Spleen (tissue), 11 donors: ENCODE results near the gene PSMB5. TPM values are rescaled to one million over a fixed set of nuclear protein-coding genes. Genes with fewer than 3 reads are reported as not detected.

Experiments
- DNase-seq: peaks from one replicate; pipeline ENCODE4 v3.0.0-alpha.2; 2020
- H3K27ac ChIP-seq, 8 donors: fragments of 200-600 bp; sonication (generic) in 7 of 8; 1 replicate in 4 of 8; 2 replicates in 4 of 8; pipeline versions ENCODE4 v1.5.0 to v1.8.0; 2016 to 2021; ENCODE audit warnings: inconsistent platforms in 4 of 8, mild to moderate bottlenecking in 4 of 8, moderate library complexity in 1 of 8
- H3K27me3 ChIP-seq, 7 donors: fragments of 200-600 bp; sonication (generic) in 6 of 7; replicated peaks in 1 of 7; 1 replicate in 4 of 7; 2 replicates in 3 of 7; pipeline versions ENCODE4 v1.5.0 to v1.8.0; 2016 to 2021; ENCODE audit warnings: inconsistent platforms in 3 of 7, mild to moderate bottlenecking in 1 of 7
- H3K36me3 ChIP-seq, 6 donors: fragments of 200-600 bp; sonication (generic) in 5 of 6; 1 replicate in 4 of 6; 2 replicates in 2 of 6; pipeline versions ENCODE4 v1.5.0 to v1.8.0; 2016 to 2021; ENCODE audit warnings: inconsistent platforms in 2 of 6
- H3K4me1 ChIP-seq, 6 donors: fragments of 200-600 bp; sonication (generic) in 5 of 6; 1 replicate in 3 of 6; 2 replicates in 3 of 6; pipeline versions ENCODE4 v1.5.0 to v1.8.0; 2016 to 2021; ENCODE audit warnings: inconsistent platforms in 3 of 6
- H3K4me3 ChIP-seq, 8 donors: fragments of 200-600 bp; sonication (generic) in 7 of 8; 1 replicate in 4 of 8; 2 replicates in 4 of 8; pipeline versions ENCODE4 v1.5.0 to v1.8.0; 2016 to 2021; ENCODE audit warnings: inconsistent platforms in 4 of 8, mild to moderate bottlenecking in 4 of 8, moderate library complexity in 2 of 8
- H3K9me3 ChIP-seq, 8 donors: fragments of 200-600 bp; sonication (generic) in 7 of 8; 1 replicate in 4 of 8; 2 replicates in 4 of 8; pipeline versions ENCODE4 v1.5.0 to v1.8.0; 2016 to 2021; ENCODE audit warnings: inconsistent platforms in 4 of 8
- CTCF ChIP-seq, 11 experiments: fragments of 200-600 bp in 7 of 11; fragments of 450-650 bp in 4 of 11; sonication (generic) in 4 of 11; IDR thresholded peaks in 8 of 11; conservative IDR thresholded peaks in 3 of 11; 1 replicate in 7 of 11; 2 replicates in 4 of 11; pipeline versions ENCODE4 v1.4.0 to v1.8.0; 2016 to 2021; ENCODE audit warnings: antibody characterized with exemption in 11 of 11, inconsistent platforms in 4 of 11, mild to moderate bottlenecking in 1 of 11
- POLR2A ChIP-seq, 3 donors: fragments of 450-650 bp; IDR thresholded peaks; one replicate each; pipeline ENCODE4 v1.5.1; 2017; ENCODE audit warnings: antibody characterized with exemption in 3 of 3, mild to moderate bottlenecking in 1 of 3
- POLR2AphosphoS5 ChIP-seq, 3 donors: sonication (generic); formaldehyde crosslinking; IDR thresholded peaks; one replicate each; pipeline ENCODE4 v1.5.1; 2017; ENCODE audit warnings: antibody characterized with exemption in 3 of 3
- WGBS, 5 donors: extraction: QIAGEN DNeasy Blood & Tissue Kit in 3 of 5; methylation state at CpG; one replicate each; pipeline versions ENCODE4 v1.1.5 to v1.1.7; 2013 to 2018; 5-methylcytosine and 5-hydroxymethylcytosine counted together
- intact Hi-C: fragments of 100-400 bp; cut with DNase I; formaldehyde crosslinking; loops from one replicate; pipeline ENCODE4 v1.15.0; 2023; ENCODE audit warnings: low total_unique reads
- polyA plus RNA-seq, 3 donors: library from polyadenylated mRNA; stranded (reverse); fragments of 200-250 nt; gene quantifications; one replicate each; pipeline ENCODE4 v1.2.1, GENCODE V29; 2013
- total RNA-seq, 7 donors: library from RNA; depleted of rRNA in 3 of 7; stranded (reverse); fragments of >200 nt in 3 of 7; fragmentation: NEBNext Ultra II Directional in 4 of 7; extraction: Animal tissue kit (Norgen Biotek cat#: 25700) in 4 of 7; gene quantifications; one replicate each; pipeline versions ENCODE4 v1.1.0 to v1.2.1, GENCODE V29; 2016 to 2021
- donor health status: healthy with polysubstance abuse.
- donor health status: DM: no; HTN: no; CAD: no; lungs with moderate emphysema.
- donor health status: DM: no; HTN: no; CAD: no.
- donor health status: Bipolar disorder and iron deficiency.
- donor health status: healthy.
- donor health status: DM: no; HTN: no; CAD: no.
- donor health status: DM: yes; HTN: yes; CAD: no.

The PSMB5 gene
- total and polyA plus RNA-seq, 10 donors = 36.5 to 80.1 (median 55.2) TPM

DNA sequence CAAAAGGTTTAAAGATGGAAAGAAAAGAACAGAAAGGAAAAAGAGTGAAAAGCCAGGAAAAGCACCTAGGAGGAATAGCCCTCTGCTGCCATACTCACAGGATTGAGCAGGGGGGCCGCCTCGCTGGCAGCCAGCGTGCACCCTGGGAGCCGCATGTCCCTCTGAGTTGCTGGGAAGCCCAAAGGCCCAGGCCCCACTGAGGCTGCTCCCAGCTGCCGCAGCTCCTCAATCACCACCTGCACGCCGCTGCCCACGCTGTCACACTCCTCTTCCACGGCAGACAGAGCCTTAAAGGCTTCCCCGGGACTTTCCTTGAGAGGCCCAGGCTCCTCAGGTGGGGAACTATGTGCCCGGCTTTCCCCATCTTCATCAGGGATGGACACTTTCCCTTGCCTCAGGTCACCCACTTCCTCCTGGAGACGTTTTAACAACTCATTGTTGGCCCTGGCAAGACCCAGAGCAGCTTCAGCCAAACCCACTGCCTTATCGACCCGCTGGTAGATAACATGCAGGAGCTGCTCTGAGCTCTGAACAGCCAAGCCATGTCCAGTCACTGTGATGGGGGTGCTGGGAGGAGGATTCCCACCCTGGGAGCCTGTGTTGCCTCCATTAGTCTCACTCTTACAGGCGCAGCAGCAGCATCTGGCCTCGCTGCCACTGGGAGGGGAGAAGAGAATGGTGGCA lies 36.2 kb downstream of the PSMB5 start:
- intact Hi-C loops = loop anchor here (5.0 kb wide), 1 partner anchor 44 kb away; the partner anchor contains the start of gene PSMB11
- peaks cover 0 to 28% (median 0%) of the 10 kb centered on the region in 6 donors for H3K36me3 ChIP-seq
- DNase-seq = no peak
- no peaks in the 10 kb centered on the region for H3K27me3 ChIP-seq
- no peaks in the 10 kb centered on the region for H3K9me3 ChIP-seq
- H3K27ac ChIP-seq = no peak overlapping the region
- H3K4me1 ChIP-seq = peaks cover 0 to 7% (median 2%) of the 10 kb centered on the region in 6 donors
- H3K4me3 ChIP-seq = no peak overlapping the region
- TF ChIP-seq CTCF (IDR thresholded peaks at IDR 0.05 in 8 of 11, conservative IDR thresholded peaks at IDR 0.05 in 3 of 11) (no peak), POLR2AphosphoS5 (IDR thresholded peaks at IDR 0.05) (no peak), POLR2A (IDR thresholded peaks at IDR 0.05) (no peak)
- WGBS, 5 donors = 91 to 97% (median 92%) methylated on average over 16 of the region's 16 CpGs

GRCh38 chr14:22997676-22998323 lies 36.9 kb downstream of the PSMB5 start:
- 81 to 89% (median 87%) methylated on average over 9 of the region's 9 CpGs for WGBS, 5 donors
- H3K27me3 ChIP-seq = no peaks in the 10 kb centered on the region
- intact Hi-C loops = loop anchor here (5.0 kb wide), 1 partner anchor 45 kb away; the partner anchor contains the start of gene PSMB11
- no peak for DNase-seq
- peaks cover 0 to 33% (median 0%) of the 10 kb centered on the region in 6 donors for H3K36me3 ChIP-seq
- H3K9me3 ChIP-seq = no peaks in the 10 kb centered on the region
- H3K4me3 ChIP-seq = no peak overlapping the region
- TF ChIP-seq POLR2A (IDR thresholded peaks at IDR 0.05) = no peak
- TF ChIP-seq CTCF (IDR thresholded peaks at IDR 0.05 in 8 of 11, conservative IDR thresholded peaks at IDR 0.05 in 3 of 11) = no peak
- peaks cover 0 to 7% (median 2%) of the 10 kb centered on the region in 6 donors for H3K4me1 ChIP-seq
- H3K27ac ChIP-seq = no peak overlapping the region

DNA sequence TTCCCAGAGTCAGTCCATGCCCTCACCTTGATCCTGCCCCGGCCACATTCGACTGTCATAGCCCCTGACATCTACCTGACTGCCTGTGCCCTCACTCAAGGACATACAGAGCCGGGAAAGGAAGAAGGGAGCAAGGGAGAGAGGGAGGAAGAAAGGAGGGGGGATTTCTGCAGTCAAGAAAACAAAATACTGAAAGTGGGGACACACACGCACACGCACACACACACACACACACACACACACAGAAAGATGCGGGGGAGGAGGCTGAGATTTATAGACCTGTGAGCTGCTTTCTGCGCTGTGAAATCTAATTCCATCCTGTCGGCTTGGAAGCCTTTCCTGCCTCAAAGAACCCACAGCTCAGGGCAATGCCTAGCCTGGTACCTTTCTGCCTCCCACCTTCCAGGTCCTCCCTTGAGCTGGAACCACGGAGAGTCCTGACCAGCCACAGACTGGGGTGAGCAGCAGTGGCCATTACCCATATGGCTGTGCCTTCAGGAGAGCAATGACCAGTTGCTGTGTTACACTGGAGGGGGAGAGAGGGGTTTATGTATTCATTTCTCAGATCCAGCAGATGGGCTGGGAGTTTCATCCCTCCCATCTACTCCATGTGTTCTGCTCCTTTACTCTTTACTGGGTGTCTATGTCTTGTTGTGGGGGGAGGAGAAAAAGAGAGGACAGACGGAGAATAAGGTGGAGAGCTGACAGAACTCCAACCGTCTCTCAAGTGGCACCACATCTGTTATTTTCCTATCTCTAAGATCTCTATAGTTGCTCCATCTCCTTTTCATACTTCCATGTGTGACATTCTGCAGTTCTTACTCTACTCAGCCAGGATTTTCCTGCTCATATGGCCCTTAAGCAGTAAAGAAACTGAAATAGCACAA lies 37.7 kb downstream of the PSMB5 start:
- no peak overlapping the region for H3K4me3 ChIP-seq
- H3K9me3 ChIP-seq = no peaks in the 10 kb centered on the region
- no peak overlapping the region for H3K27ac ChIP-seq
- no peak for DNase-seq
- no peaks in the 10 kb centered on the region for H3K27me3 ChIP-seq
- intact Hi-C loops = loop anchor here (5.0 kb wide), 1 partner anchor 45 kb away; the partner anchor contains the start of gene PSMB11
- peaks cover 0 to 7% (median 2%) of the 10 kb centered on the region in 6 donors for H3K4me1 ChIP-seq
- H3K36me3 ChIP-seq = peaks cover 0 to 37% (median 0%) of the 10 kb centered on the region in 6 donors
- WGBS, 5 donors = 67 to 77% (median 71%) methylated on average over 11 of the region's 11 CpGs
- no peak for TF ChIP-seq POLR2A (IDR thresholded peaks at IDR 0.05)
- no peak for TF ChIP-seq CTCF (IDR thresholded peaks at IDR 0.05 in 8 of 11, conservative IDR thresholded peaks at IDR 0.05 in 3 of 11)
- no peak for TF ChIP-seq POLR2AphosphoS5 (IDR thresholded peaks at IDR 0.05)
